K562 (cell line): ENCODE measurements around the gene ZNF292. TPM values are rescaled to one million over a fixed set of nuclear protein-coding genes. Genes with fewer than 3 reads are reported as not detected.

Experiments used
- ATAC-seq: fragments of 200-7000 bp; cut with Tn5 transposase; 3 replicates; pipeline ENCODE4 v1.9.1; 2020; ENCODE audit warnings: moderate library complexity
- BruUV-seq: library from RNA; stranded (reverse); fragments of 400-500 nt; replicated peaks from 2 replicates; lab custom pipeline; 2021; lab: Mats Ljungman, UMichigan
- CTCF ChIA-PET: fragments of 300-600 bp; formaldehyde crosslinking; extraction: SDS; loops from one replicate; lab custom pipeline; 2021; ENCODE audit warnings: low intra/inter-chr PET ratio; lab: Yijun Ruan, JAX
- POLR2A ChIA-PET: fragments of 300-600, 350-650 bp; sonication (Branson Sonifier 250); formaldehyde crosslinking; extraction: SDS; loops from one replicate; lab custom pipeline; 2021; ENCODE audit warnings: antibody characterized with exemption, inconsistent platforms; lab: Yijun Ruan, JAX
- DNase-seq, 4 experiments: peaks; one replicate each; pipeline versions ENCODE4 v3.0.0 to v3.0.0-alpha.2; 2011 to 2018; ENCODE audit warnings: low spot score in 3 of 4, mixed read lengths in 3 of 4; ENCODE audit errors: extremely low read depth in 1 of 4
- FAIRE-seq: peaks from 2 replicates; lab custom pipeline; 2011; peaks lifted over from hg19 to GRCh38; lab: Jason Lieb, UNC
- H2AFZ ChIP-seq: 2 replicates; pipeline ENCODE4 v1.6.0; 2011; ENCODE audit warnings: low read depth, low read length, control low read depth, inconsistent platforms
- H3K27ac ChIP-seq: fragments of 200-600 bp; 3 replicates; pipeline ENCODE4 v1.8.0; 2011; ENCODE audit warnings: low read depth, mild to moderate bottlenecking, control low read depth, inconsistent platforms, low read length, moderate library complexity, mixed read lengths; ENCODE audit errors: extremely low read depth
- H3K27me3 ChIP-seq, 2 experiments: fragments of 300-600 bp in 1 of 2; 2 replicates in 1 of 2; 3 replicates in 1 of 2; pipeline versions ENCODE4 v1.6.0 to v1.8.0; 2011; ENCODE audit warnings: inconsistent platforms in 2 of 2, low read length in 2 of 2, mild to moderate bottlenecking in 1 of 2, mixed read lengths in 1 of 2, moderate library complexity in 1 of 2; ENCODE audit not compliant: control insufficient read depth in 2 of 2, insufficient read depth in 2 of 2
- H3K36me3 ChIP-seq: fragments of 300-600 bp; 3 replicates; pipeline ENCODE4 v1.8.0; 2011; ENCODE audit warnings: mild to moderate bottlenecking, low read length, inconsistent platforms; ENCODE audit not compliant: control insufficient read depth, insufficient read depth
- H3K4me1 ChIP-seq, 2 experiments: fragments of 200-600 bp in 1 of 2; replicated peaks in 1 of 2; 2 replicates in 1 of 2; 3 replicates in 1 of 2; pipeline versions ENCODE4 v1.5.1 to v1.8.0; 2011; ENCODE audit warnings: inconsistent platforms in 2 of 2, low read length in 2 of 2, mild to moderate bottlenecking in 1 of 2, mixed read lengths in 1 of 2, moderate library complexity in 1 of 2; ENCODE audit not compliant: control insufficient read depth in 2 of 2, insufficient read depth in 2 of 2
- H3K4me2 ChIP-seq: 2 replicates; pipeline ENCODE4 v1.6.1; 2011; ENCODE audit warnings: low read length, control low read depth, inconsistent platforms, mixed read lengths; ENCODE audit not compliant: insufficient read depth
- H3K4me3 ChIP-seq: fragments of 200-600 bp; sonication (generic), shearing (Covaris generic); 2 replicates; pipeline ENCODE4 v1.5.1; 2016; ENCODE audit warnings: control low read depth, inconsistent platforms
- H3K79me2 ChIP-seq: fragments of 200-600 bp; 3 replicates; pipeline ENCODE4 v1.8.0; 2011; ENCODE audit warnings: low read length, inconsistent platforms; ENCODE audit not compliant: control insufficient read depth, insufficient read depth
- H3K9ac ChIP-seq, 2 experiments: 2 replicates each; pipeline versions ENCODE4 v1.6.0 to v1.6.1; 2011; ENCODE audit warnings: low read depth in 2 of 2, low read length in 2 of 2, control low read depth in 1 of 2, inconsistent platforms in 1 of 2, mild to moderate bottlenecking in 1 of 2, mixed read lengths in 1 of 2; ENCODE audit not compliant: insufficient read depth in 1 of 2
- H3K9me1 ChIP-seq: one replicate; pipeline ENCODE4 v1.6.0; 2011; ENCODE audit warnings: inconsistent platforms, mild to moderate bottlenecking, low read length, moderate library complexity; ENCODE audit not compliant: control insufficient read depth, insufficient read depth
- H3K9me3 ChIP-seq: replicated peaks from 2 replicates; pipeline ENCODE4 v1.5.1; 2011; ENCODE audit warnings: low read depth, low read length, inconsistent platforms; ENCODE audit not compliant: control insufficient read depth, insufficient read depth
- H4K20me1 ChIP-seq: replicated peaks from 2 replicates; pipeline ENCODE4 v1.6.1; 2011; ENCODE audit warnings: low read length, inconsistent platforms, mixed read lengths; ENCODE audit not compliant: control insufficient read depth, insufficient read depth
- DACH1 ChIP-seq: fragments of 450-650 bp; IDR thresholded peaks from 2 replicates; pipeline ENCODE4 v1.6.1; 2018; ENCODE audit not compliant: partially characterized antibody
- JUND ChIP-seq, 2 experiments: IDR thresholded peaks; 2 replicates in 1 of 2; 3 replicates in 1 of 2; pipeline ENCODE4 v1.6.1; 2011; ENCODE audit warnings: borderline replicate concordance in 2 of 2, low read depth in 2 of 2, low read length in 2 of 2, improper control_type of control experiment in 1 of 2, missing biosample characterization in 1 of 2, missing genetic modification characterization in 1 of 2, missing genetic modification reagents in 1 of 2
- SIN3A ChIP-seq, 2 experiments: fragments of 150-350 bp in 1 of 2; IDR thresholded peaks; 2 replicates each; pipeline ENCODE4 v1.6.1; 2011 to 2016; ENCODE audit warnings: borderline replicate concordance in 2 of 2, low read depth in 2 of 2, low read length in 2 of 2, mild to moderate bottlenecking in 2 of 2, moderate library complexity in 2 of 2; ENCODE audit not compliant: control insufficient read depth in 1 of 2
- XRCC4 ChIP-seq: IDR thresholded peaks from one replicate; pipeline ENCODE4 v1.6.1; 2011; ENCODE audit not compliant: insufficient read depth, insufficient read length; ENCODE audit errors: extremely low read depth
- WGBS: fragments of 100-300 bp; shearing (Covaris generic); methylation state at CpG from one replicate; pipeline ENCODE4 v1.1.6; 2016; ENCODE audit warnings: low coverage, mixed read lengths; ENCODE audit not compliant: insufficient coverage; ENCODE audit errors: missing lambda C conversion rate; 5-methylcytosine and 5-hydroxymethylcytosine counted together
- in situ Hi-C: fragments of 300-500 bp; cut with MboI; formaldehyde crosslinking; loops from 4 replicates; pipeline ENCODE4 v1.15.0; 2018; ENCODE audit warnings: inconsistent platforms, mixed read lengths
- intact Hi-C: fragments of 100-400 bp; cut with micrococcal nuclease; formaldehyde crosslinking; loops from 2 replicates; pipeline ENCODE4 v1.14.2; 2022
- polyA plus RNA-seq, 8 experiments: library from polyadenylated mRNA; depleted of rRNA in 4 of 8; stranded (reverse) in 5 of 8; unstranded in 3 of 8; fragments of >200 nt; fragmentation: Nextera tagmentation in 2 of 8; fragmentation: Illumina TruSeq in 1 of 8; extraction: Ambion mirVana in 2 of 8; extraction: Trizol in 1 of 8; gene quantifications; 2 replicates each; pipeline versions ENCODE4 v1.2.1 to v1.2.3, GENCODE V29; 2011 to 2014; ENCODE audit warnings: inconsistent platforms in 1 of 8, missing spikeins in 1 of 8
- total RNA-seq, 7 experiments: library from RNA; depleted of rRNA in 6 of 7; stranded (reverse); fragments of >200 nt in 6 of 7; fragmentation: Illumina TruSeq in 2 of 7; extraction: Trizol in 2 of 7; gene quantifications; 2 replicates each; pipeline versions ENCODE4 v1.2.1 to v1.2.3, GENCODE V29; 2011 to 2021; ENCODE audit warnings: low replicate concordance in 1 of 7

Gene ZNF292
- total and polyA plus RNA-seq, 9 of the 15 experiments (the other 6 are each of a cell fraction or from before 2014, with no cell fraction given) = 4.4 to 17.1 (median 12.8) TPM

GRCh38 chr6:87171938-87172633, 16.7 kb downstream of the ZNF292 start:
- BruUV-seq = no TSS peak
- H2AFZ ChIP-seq = no peak overlapping the region
- ATAC-seq (no peak), DNase-seq (no peak), FAIRE-seq (no peak)
- peaks cover 23% of the 10 kb centered on the region for H4K20me1 ChIP-seq
- H3K4me1 ChIP-seq = no peaks in the 10 kb centered on the region
- H3K36me3 ChIP-seq = peaks cover 6% of the 10 kb centered on the region; the same call in 1 of the 3 replicates
- peaks cover 99% of the 10 kb centered on the region for H3K79me2 ChIP-seq
- no peak overlapping the region for H3K9ac ChIP-seq
- H3K27me3 ChIP-seq = no peaks in the 10 kb centered on the region
- intact Hi-C loops (no loop called here), in situ Hi-C loops (no loop called here)
- H3K27ac ChIP-seq = no peak overlapping the region
- peak; percentile 49 for TF ChIP-seq DACH1
- TF ChIP-seq XRCC4 = no peak
- POLR2A ChIA-PET = no interaction called here
- no peak overlapping the region for H3K4me3 ChIP-seq
- H3K9me1 ChIP-seq = peaks cover 4% of the 10 kb centered on the region
- CTCF ChIA-PET = interaction anchor here (0.5 kb wide), 1 partner anchor 105 kb away, joined by 6 read pairs; no protein-coding TSS in a partner anchor
- 95% methylated on average over 2 of the region's 2 CpGs for WGBS
- no peak overlapping the region for H3K4me2 ChIP-seq
- H3K9me3 ChIP-seq = no peaks in the 10 kb centered on the region

GRCh38 chr6:87174078-87174579, 18.8 kb downstream of the ZNF292 start:
- Histone ChIP-seq H3K4me1 (no peaks in the 10 kb centered on the region), H3K4me2 (no peak overlapping the region), H3K27me3 (no peaks in the 10 kb centered on the region), H3K9ac (no peak overlapping the region), H3K36me3 (peaks cover 6% of the 10 kb centered on the region; the same call in 1 of the 3 replicates), H4K20me1 (peaks cover 19% of the 10 kb centered on the region; the same call in 1 of the 2 replicates), H3K9me3 (no peaks in the 10 kb centered on the region), H3K27ac (no peak overlapping the region), H3K9me1 (peaks cover 4% of the 10 kb centered on the region), H2AFZ (no peak overlapping the region), H3K79me2 (peaks cover 98% of the 10 kb centered on the region), H3K4me3 (no peak overlapping the region)
- ChIA-PET POLR2A (interaction anchor here (0.6 to 1.1 kb wide), 2 partner anchors 17 to 76 kb away, joined by 3 read pairs; no protein-coding TSS in a partner anchor), CTCF (no interaction called here)
- in situ Hi-C loops = no loop called here
- DNase-seq (no peak), FAIRE-seq (no peak), ATAC-seq (no peak; the same call in 2 of the 3 replicates)
- no TSS peak for BruUV-seq
- intact Hi-C loops = no loop called here
- 76% methylated on average over 3 of the region's 3 CpGs for WGBS
- TF ChIP-seq SIN3A (IDR thresholded peaks at IDR 0.05; ENCODE audit: borderline replicate concordance in 2 of 2, control insufficient read depth in 1 of 2, low read depth in 2 of 2, low read length in 2 of 2) (no peak), JUND (IDR thresholded peaks at IDR 0.05; ENCODE audit: borderline replicate concordance, low read depth, low read length) (no peak), JUND (tag; IDR thresholded peaks at IDR 0.05; ENCODE audit: borderline replicate concordance, low read depth, low read length) (no peak)
